Central memory CD8-positive, alpha-beta T cell (primary cell): Measurements from ENCODE around the gene NAP1L1.

ENCODE experiments used
- ATAC-seq: fragments of 150-1000 bp; cut with Tn5 transposase; replicated peaks from 2 replicates; pipeline ENCODE4 v1.10.0; 2022; ENCODE audit warnings: mild to moderate bottlenecking, moderate FRiP score, moderate number of reproducible peaks; ENCODE audit not compliant: poor library complexity, severe bottlenecking; ENCODE audit errors: extremely low read depth
- DNase-seq, 2 donors: peaks; one replicate each; pipeline ENCODE4 v3.0.0; 2021; ENCODE audit warnings: low spot score in 2 of 2
- H3K27ac Mint-ChIP-seq: one replicate; pipeline ENCODE4 v1.8.0; 2022; ENCODE audit warnings: low read depth, mild to moderate bottlenecking, moderate library complexity, mixed read lengths
- H3K27me3 Mint-ChIP-seq: one replicate; pipeline ENCODE4 v1.8.0; 2022; ENCODE audit warnings: mixed read lengths
- H3K36me3 Mint-ChIP-seq: one replicate; pipeline ENCODE4 v1.8.0; 2022; ENCODE audit warnings: mild to moderate bottlenecking, moderate library complexity, mixed read lengths; ENCODE audit not compliant: insufficient read depth
- H3K4me1 Mint-ChIP-seq: one replicate; pipeline ENCODE4 v1.8.0; 2022; ENCODE audit warnings: mixed read lengths
- H3K4me3 Mint-ChIP-seq: one replicate; pipeline ENCODE4 v1.8.0; 2022; ENCODE audit warnings: mild to moderate bottlenecking, moderate library complexity, mixed read lengths
- H3K9me3 Mint-ChIP-seq: one replicate; pipeline ENCODE4 v1.8.0; 2022; ENCODE audit warnings: mixed read lengths

The NAP1L1 gene, protein sequence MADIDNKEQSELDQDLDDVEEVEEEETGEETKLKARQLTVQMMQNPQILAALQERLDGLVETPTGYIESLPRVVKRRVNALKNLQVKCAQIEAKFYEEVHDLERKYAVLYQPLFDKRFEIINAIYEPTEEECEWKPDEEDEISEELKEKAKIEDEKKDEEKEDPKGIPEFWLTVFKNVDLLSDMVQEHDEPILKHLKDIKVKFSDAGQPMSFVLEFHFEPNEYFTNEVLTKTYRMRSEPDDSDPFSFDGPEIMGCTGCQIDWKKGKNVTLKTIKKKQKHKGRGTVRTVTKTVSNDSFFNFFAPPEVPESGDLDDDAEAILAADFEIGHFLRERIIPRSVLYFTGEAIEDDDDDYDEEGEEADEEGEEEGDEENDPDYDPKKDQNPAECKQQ

GRCh38 chr12:76083904-76084862 lies at the start of gene NAP1L1:
NAP1L1 (minus strand) TSS chr12:76084685; CDS start chr12:76074219, 10,466 bp downstream.
- H3K4me3 Mint-ChIP-seq = peak within 1 kb of the TSS; percentile 98
- DNase-seq (peak; percentile 93 to 95), ATAC-seq (peak; percentile 84)
- H3K36me3 Mint-ChIP-seq = peaks cover 26% of the 10 kb centered on the region
- peak within 1 kb of the TSS; percentile 99 for H3K27ac Mint-ChIP-seq
- H3K4me1 Mint-ChIP-seq = peaks cover 56% of the 10 kb centered on the region
- no peaks in the 10 kb centered on the region for H3K9me3 Mint-ChIP-seq
- no peaks in the 10 kb centered on the region for H3K27me3 Mint-ChIP-seq

- Mint-ChIP-seq H3K36me3 (peaks cover 2% of the 10 kb centered on the region), H3K9me3 (no peaks in the 10 kb centered on the region), H3K27me3 (peaks cover 31% of the 10 kb centered on the region), H3K27ac (no peak overlapping the region), H3K4me3 (no peak overlapping the region), H3K4me1 (no peaks in the 10 kb centered on the region)
- ATAC-seq (no peak), DNase-seq (no peak)
These were observed 43.1 kb upstream of the NAP1L1 start for GRCh38 chr12:76127588-76127987.

- Mint-ChIP-seq H3K36me3 (peaks cover 2% of the 10 kb centered on the region), H3K27me3 (peaks cover 12% of the 10 kb centered on the region), H3K4me1 (no peaks in the 10 kb centered on the region), H3K4me3 (no peak overlapping the region), H3K27ac (no peak overlapping the region), H3K9me3 (no peaks in the 10 kb centered on the region)
- ATAC-seq (no peak), DNase-seq (no peak)
These were observed 40.0 kb upstream of the NAP1L1 start for GRCh38 chr12:76124456-76124855.

GRCh38 chr12:76123259-76124212 lies 39.1 kb upstream of the NAP1L1 start:
- Mint-ChIP-seq H3K27me3 (peaks cover 6% of the 10 kb centered on the region), H3K9me3 (no peaks in the 10 kb centered on the region), H3K4me3 (no peak overlapping the region), H3K36me3 (peaks cover 2% of the 10 kb centered on the region), H3K4me1 (no peaks in the 10 kb centered on the region), H3K27ac (no peak overlapping the region)
- no peak for ATAC-seq
- DNase-seq = no peak

GRCh38 chr12:76119887-76120286 lies 35.4 kb upstream of the NAP1L1 start:
- H3K9me3 Mint-ChIP-seq = no peaks in the 10 kb centered on the region

DNA sequence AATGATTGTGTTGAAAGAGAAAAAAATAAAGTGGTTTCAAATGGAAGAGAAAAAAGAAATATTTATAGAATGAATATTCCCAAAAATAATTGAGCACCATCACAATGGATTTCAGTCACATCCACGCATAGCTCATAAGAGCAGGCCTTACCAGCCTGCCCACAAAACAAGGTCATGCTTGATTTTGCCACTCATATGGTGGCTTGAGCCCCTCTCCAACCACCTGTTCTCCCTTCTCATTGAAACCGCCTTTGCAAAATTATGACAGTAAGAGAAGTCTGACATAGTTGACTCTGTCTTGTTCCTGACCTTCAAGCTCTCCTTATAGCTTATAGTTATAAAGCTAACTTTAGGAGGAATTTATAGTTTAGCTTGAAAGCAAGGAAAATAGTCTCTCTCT lies 33.3 kb upstream of the NAP1L1 start:
- DNase-seq (no peak), ATAC-seq (no peak)
- H3K4me1 Mint-ChIP-seq = no peaks in the 10 kb centered on the region
- peaks cover 6% of the 10 kb centered on the region for H3K27me3 Mint-ChIP-seq
- no peaks in the 10 kb centered on the region for H3K9me3 Mint-ChIP-seq
- H3K36me3 Mint-ChIP-seq = no peaks in the 10 kb centered on the region
- no peak overlapping the region for H3K27ac Mint-ChIP-seq
- H3K4me3 Mint-ChIP-seq = no peak overlapping the region

More at GRCh38 chr12:76119887-76120286, 35.4 kb upstream of the NAP1L1 start:
- no peaks in the 10 kb centered on the region for H3K4me1 Mint-ChIP-seq
- peak overlapping the region; percentile 7 for H3K27ac Mint-ChIP-seq
- H3K36me3 Mint-ChIP-seq = no peaks in the 10 kb centered on the region
- DNase-seq (no peak), ATAC-seq (peak; percentile 19)
- H3K27me3 Mint-ChIP-seq = no peaks in the 10 kb centered on the region
- no peak overlapping the region for H3K4me3 Mint-ChIP-seq

DNA sequence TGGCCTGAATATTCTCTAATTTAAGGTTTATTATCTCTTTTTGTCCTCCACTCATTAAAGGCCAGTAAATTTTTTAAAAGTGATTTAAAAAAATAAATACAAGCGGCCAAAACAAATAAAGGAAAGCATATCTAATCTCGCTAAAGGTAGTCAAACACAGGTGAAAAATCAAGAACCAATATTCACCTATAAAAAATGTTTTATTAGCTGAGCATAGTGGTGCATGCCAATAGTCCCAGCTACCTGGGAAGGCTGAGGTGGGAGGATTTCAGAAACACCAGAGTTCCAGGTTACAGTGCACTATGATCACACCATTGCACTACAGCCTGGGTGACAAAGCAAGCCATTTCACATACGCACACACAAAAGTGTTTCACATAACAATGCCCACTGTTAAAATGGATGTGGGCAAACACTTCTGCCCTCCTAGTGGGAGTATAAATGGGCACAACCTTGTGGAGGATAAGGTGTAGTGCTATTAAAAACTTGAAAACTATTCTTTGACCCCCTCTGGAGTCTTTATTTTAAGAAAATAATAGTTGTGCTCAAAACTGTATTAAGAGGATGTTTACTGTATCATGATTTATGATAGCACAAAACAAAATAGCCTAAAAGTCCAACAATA lies 32.7 kb upstream of the NAP1L1 start:
- no peak overlapping the region for H3K4me3 Mint-ChIP-seq
- H3K36me3 Mint-ChIP-seq = no peaks in the 10 kb centered on the region
- no peak for ATAC-seq
- H3K4me1 Mint-ChIP-seq = no peaks in the 10 kb centered on the region
- no peak overlapping the region for H3K27ac Mint-ChIP-seq
- peaks cover 6% of the 10 kb centered on the region for H3K27me3 Mint-ChIP-seq
- DNase-seq = no peak
- H3K9me3 Mint-ChIP-seq = no peaks in the 10 kb centered on the region

DNA sequence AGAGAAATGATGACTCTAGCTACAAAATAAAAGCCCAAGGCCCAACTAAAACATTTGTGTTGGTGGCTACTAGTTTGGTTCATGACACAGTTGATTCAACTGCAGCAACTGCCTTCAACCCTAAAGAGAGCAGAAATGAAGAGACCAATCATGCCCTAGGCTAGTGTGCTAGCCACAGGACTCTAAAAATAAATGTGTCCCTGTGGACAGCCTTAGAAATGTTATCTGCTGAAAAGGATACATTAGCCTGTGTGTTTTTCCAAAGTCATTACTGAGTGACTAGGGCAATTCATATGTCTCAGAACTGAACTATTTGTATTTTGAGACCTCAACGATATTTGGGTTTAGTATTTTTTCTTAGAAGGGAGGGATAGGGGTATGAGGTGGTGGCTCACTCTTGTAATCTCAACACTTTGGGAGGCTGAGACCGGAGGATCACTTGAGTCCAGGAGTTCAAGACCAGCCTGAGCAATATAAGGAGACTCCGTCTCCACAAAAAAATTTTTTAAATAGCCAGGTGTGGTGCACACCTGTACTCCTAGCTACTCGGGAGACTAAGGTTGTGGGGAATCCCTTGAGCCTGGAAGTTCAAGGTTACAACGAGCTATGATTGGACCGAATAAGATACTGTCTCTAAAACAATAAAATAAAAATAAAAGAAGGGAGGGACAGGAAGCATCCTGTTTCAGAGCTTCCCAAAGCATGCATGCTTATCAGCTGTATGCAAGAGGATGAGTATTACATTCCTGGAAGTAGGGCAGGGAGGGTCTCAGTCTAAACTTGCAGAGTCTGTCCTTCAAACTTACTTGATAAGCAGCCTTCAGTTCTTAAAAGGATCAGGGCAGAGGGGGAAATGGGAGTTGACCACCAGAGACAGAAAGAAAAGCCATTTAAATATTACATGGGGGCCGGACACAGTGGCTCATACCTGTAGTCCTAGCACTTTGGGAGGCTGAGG lies 29.6 kb upstream of the NAP1L1 start:
- Mint-ChIP-seq H3K4me1 (no peaks in the 10 kb centered on the region), H3K36me3 (no peaks in the 10 kb centered on the region), H3K27me3 (peaks cover 6% of the 10 kb centered on the region), H3K27ac (no peak overlapping the region), H3K4me3 (no peak overlapping the region), H3K9me3 (no peaks in the 10 kb centered on the region)
- ATAC-seq (no peak), DNase-seq (no peak)

DNA sequence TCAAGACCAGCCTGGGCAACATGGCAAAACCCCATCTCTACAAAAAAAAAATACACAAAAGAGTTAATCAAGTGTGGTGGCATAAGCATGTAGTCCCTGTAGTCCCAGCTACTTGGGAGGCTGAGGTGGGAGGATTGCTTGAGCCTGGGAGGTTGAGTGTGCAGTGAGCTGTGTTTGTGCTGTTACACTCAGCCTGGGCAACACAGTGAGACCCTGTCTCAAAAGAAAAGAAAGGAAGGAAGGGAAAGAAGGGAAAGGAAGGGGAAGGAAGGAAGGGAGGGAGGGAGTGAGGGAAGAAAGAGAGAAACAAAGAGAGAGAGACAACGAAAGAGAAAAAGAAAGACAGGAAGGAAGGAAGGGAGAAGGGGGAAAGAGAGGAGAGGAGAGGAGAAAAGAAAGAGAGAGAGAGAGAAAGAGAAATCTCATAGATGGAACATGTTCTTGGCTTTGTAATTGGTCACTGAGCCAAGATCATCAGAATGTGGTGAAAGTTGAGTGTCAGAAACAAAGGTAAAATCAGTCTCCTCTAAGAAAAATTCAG lies 26.8 kb upstream of the NAP1L1 start:
- no peak for DNase-seq
- H3K4me1 Mint-ChIP-seq = no peaks in the 10 kb centered on the region
- no peak overlapping the region for H3K27ac Mint-ChIP-seq
- no peak overlapping the region for H3K4me3 Mint-ChIP-seq
- H3K36me3 Mint-ChIP-seq = no peaks in the 10 kb centered on the region
- no peaks in the 10 kb centered on the region for H3K9me3 Mint-ChIP-seq
- no peak for ATAC-seq
- peaks cover 6% of the 10 kb centered on the region for H3K27me3 Mint-ChIP-seq

GRCh38 chr12:76109879-76110278 lies 25.4 kb upstream of the NAP1L1 start:
- H3K27me3 Mint-ChIP-seq = peaks cover 6% of the 10 kb centered on the region
- DNase-seq (no peak), ATAC-seq (no peak)
- H3K27ac Mint-ChIP-seq = no peak overlapping the region
- no peaks in the 10 kb centered on the region for H3K36me3 Mint-ChIP-seq
- H3K4me3 Mint-ChIP-seq = no peak overlapping the region
- no peaks in the 10 kb centered on the region for H3K4me1 Mint-ChIP-seq
- H3K9me3 Mint-ChIP-seq = no peaks in the 10 kb centered on the region

GRCh38 chr12:76108356-76108755 lies 23.9 kb upstream of the NAP1L1 start:
- H3K4me3 Mint-ChIP-seq = no peak overlapping the region
- ATAC-seq (no peak), DNase-seq (no peak)
- H3K36me3 Mint-ChIP-seq = no peaks in the 10 kb centered on the region
- no peaks in the 10 kb centered on the region for H3K9me3 Mint-ChIP-seq
- H3K27me3 Mint-ChIP-seq = no peaks in the 10 kb centered on the region
- no peaks in the 10 kb centered on the region for H3K4me1 Mint-ChIP-seq
- H3K27ac Mint-ChIP-seq = no peak overlapping the region
